GM12878 (cell line): ENCODE measurements around the gene AKT3. TPM values are rescaled to one million over a fixed set of nuclear protein-coding genes. Genes with fewer than 3 reads are reported as not detected.

Experiments used
- ATAC-seq: fragments of 200-7000 bp; cut with Tn5 transposase; 3 replicates; pipeline ENCODE4 v1.9.1; 2020; ENCODE audit warnings: mild to moderate bottlenecking, moderate library complexity
- BruUV-seq: library from RNA; stranded (reverse); fragments of 400-500 nt; replicated peaks from 2 replicates; lab custom pipeline; 2021; lab: Mats Ljungman, UMichigan
- CTCF ChIA-PET: fragments of 300-600 bp; sonication (Branson Sonifier 250); formaldehyde crosslinking; extraction: SDS; loops from one replicate; lab custom pipeline; 2021; ENCODE audit warnings: inconsistent platforms; lab: Yijun Ruan, JAX
- POLR2A ChIA-PET: fragments of 350-600 bp; formaldehyde crosslinking; extraction: SDS; loops from one replicate; lab custom pipeline; 2021; ENCODE audit warnings: inconsistent platforms; lab: Charles Lee
- RAD21 ChIA-PET: fragments of 300-600 bp; sonication (Branson Sonifier 250); formaldehyde crosslinking; loops from one replicate; lab custom pipeline; 2023; ENCODE audit warnings: antibody characterized with exemption; ENCODE audit not compliant: unreplicated experiment; lab: Charles Lee
- SMC1A ChIA-PET: fragments of 300-600 bp; sonication (Branson Sonifier 250); formaldehyde crosslinking; loops from one replicate; lab custom pipeline; 2023; ENCODE audit not compliant: unreplicated experiment, uncharacterized antibody; lab: Charles Lee
- DNase-seq: peaks from one replicate; pipeline ENCODE4 v3.0.0-alpha.2; 2011; ENCODE audit warnings: low read depth, low spot score
- FAIRE-seq: peaks from 3 replicates; lab custom pipeline; 2011; peaks lifted over from hg19 to GRCh38; lab: Jason Lieb, UNC
- H2AFZ ChIP-seq: 2 replicates; pipeline ENCODE4 v1.6.0; 2011; ENCODE audit warnings: low read depth, low read length, control low read depth; ENCODE audit not compliant: control insufficient read depth
- H3K27ac ChIP-seq: 2 replicates; pipeline ENCODE4 v1.5.1; 2011; ENCODE audit warnings: control low read depth; ENCODE audit not compliant: control insufficient read depth, insufficient read depth
- H3K27me3 ChIP-seq, 2 experiments: replicated peaks in 1 of 2; 2 replicates each; pipeline versions ENCODE4 v1.6.0 to v1.6.1; 2011; ENCODE audit warnings: low read length in 1 of 2; ENCODE audit not compliant: control insufficient read depth in 2 of 2, insufficient read depth in 2 of 2
- H3K36me3 ChIP-seq, 2 experiments: 2 replicates each; pipeline ENCODE4 v1.5.1; 2011; ENCODE audit warnings: low read length in 1 of 2; ENCODE audit not compliant: control insufficient read depth in 2 of 2, insufficient read depth in 2 of 2
- H3K4me1 ChIP-seq: 2 replicates; pipeline ENCODE4 v1.6.1; 2011; ENCODE audit warnings: mild to moderate bottlenecking, low read length, moderate library complexity, mixed read lengths; ENCODE audit not compliant: control insufficient read depth, insufficient read depth
- H3K4me2 ChIP-seq: 2 replicates; pipeline ENCODE4 v1.6.0; 2011; ENCODE audit warnings: control low read depth; ENCODE audit not compliant: control insufficient read depth, insufficient read depth
- H3K4me3 ChIP-seq: fragments of 200-600 bp; sonication (generic); 2 replicates; pipeline ENCODE4 v1.5.1; 2016
- H3K79me2 ChIP-seq: 2 replicates; pipeline ENCODE4 v1.6.0; 2011; ENCODE audit warnings: low read length; ENCODE audit not compliant: control insufficient read depth, insufficient read depth
- H3K9ac ChIP-seq: 2 replicates; pipeline ENCODE4 v1.8.0; 2011; ENCODE audit warnings: low read length, control low read depth, mixed read lengths; ENCODE audit not compliant: control insufficient read depth, insufficient read depth
- H3K9me3 ChIP-seq: replicated peaks from 3 replicates; pipeline ENCODE4 v1.5.1; 2011; ENCODE audit warnings: mild to moderate bottlenecking, low read length; ENCODE audit not compliant: control insufficient read depth, insufficient read depth
- H4K20me1 ChIP-seq: 2 replicates; pipeline ENCODE4 v1.6.0; 2011; ENCODE audit not compliant: control insufficient read depth, insufficient read depth
- CUX1 ChIP-seq: IDR thresholded peaks from 2 replicates; pipeline ENCODE4 v1.6.1; 2012; ENCODE audit warnings: improper control_type of control experiment, low read depth, low read length; ENCODE audit not compliant: insufficient replicate concordance
- E2F8 ChIP-seq: fragments of 450-650 bp; IDR thresholded peaks from 2 replicates; pipeline ENCODE4 v1.6.1; 2018; ENCODE audit warnings: mild to moderate bottlenecking, low read depth, moderate library complexity; ENCODE audit not compliant: partially characterized antibody
- FOXM1 ChIP-seq: IDR thresholded peaks from 2 replicates; pipeline ENCODE4 v1.6.1; 2012; ENCODE audit warnings: low read depth, mild to moderate bottlenecking, inconsistent platforms, low read length, moderate library complexity
- KDM1A ChIP-seq: fragments of 200-600 bp; sonication (generic); IDR thresholded peaks from 2 replicates; pipeline ENCODE4 v1.6.1; 2016; ENCODE audit warnings: borderline replicate concordance
- MTA2 ChIP-seq: fragments of 450-650 bp; IDR thresholded peaks from 2 replicates; pipeline ENCODE4 v1.6.1; 2016; ENCODE audit warnings: low read depth, mild to moderate bottlenecking, moderate library complexity
- NR2C1 ChIP-seq: fragments of 450-650 bp; IDR thresholded peaks from 2 replicates; pipeline ENCODE4 v1.6.1; 2017; ENCODE audit warnings: antibody characterized with exemption, mild to moderate bottlenecking, moderate library complexity
- PAX5 ChIP-seq: IDR thresholded peaks from 2 replicates; pipeline ENCODE4 v1.6.1; 2011; ENCODE audit warnings: low read depth, low read length, borderline replicate concordance
- PKNOX1 ChIP-seq: fragments of 450-650 bp; IDR thresholded peaks from 2 replicates; pipeline ENCODE4 v1.6.1; 2016; ENCODE audit warnings: mild to moderate bottlenecking
- PML ChIP-seq: IDR thresholded peaks from 2 replicates; pipeline ENCODE4 v1.6.1; 2012; ENCODE audit warnings: low read length, inconsistent platforms
- RELA ChIP-seq: fragments of 450-650 bp; IDR thresholded peaks from 2 replicates; pipeline ENCODE4 v1.8.0; 2014; ENCODE audit warnings: borderline replicate concordance; ENCODE audit not compliant: partially characterized antibody
- RUNX3 ChIP-seq: IDR thresholded peaks from 2 replicates; pipeline ENCODE4 v1.6.1; 2012; ENCODE audit warnings: low read length, inconsistent platforms
- SMARCA5 ChIP-seq: fragments of 450-650 bp; IDR thresholded peaks from 2 replicates; pipeline ENCODE4 v1.6.1; 2017; ENCODE audit warnings: mild to moderate bottlenecking
- STAT3 ChIP-seq: IDR thresholded peaks from 2 replicates; pipeline ENCODE4 v1.6.1; 2011; ENCODE audit warnings: low read depth, low read length, improper control_type of control experiment
- TBL1XR1 ChIP-seq: IDR thresholded peaks from 2 replicates; pipeline ENCODE4 v1.6.1; 2012; ENCODE audit warnings: low read depth, low read length, improper control_type of control experiment
- WGBS: methylation state at CpG from one replicate; pipeline ENCODE4 v1.1.6; 2016; ENCODE audit warnings: low lambda C conversion rate; ENCODE audit not compliant: insufficient replicate concordance, insufficient coverage; ENCODE audit errors: missing lambda C conversion rate; 5-methylcytosine and 5-hydroxymethylcytosine counted together
- in situ Hi-C: fragments of 300-500 bp; cut with MboI; formaldehyde crosslinking; loops from 9 replicates; pipeline ENCODE4 v1.14.3; 2018; ENCODE audit warnings: mixed read lengths
- intact Hi-C: fragments of 100-400 bp; cut with micrococcal nuclease; formaldehyde crosslinking; loops from one replicate; pipeline ENCODE4 v1.14.2; 2022; ENCODE audit not compliant: unreplicated experiment
- polyA plus RNA-seq, 11 experiments: library from polyadenylated mRNA; depleted of rRNA in 4 of 11; unstranded in 6 of 11; stranded (reverse) in 5 of 11; fragments of >200 nt; fragmentation: Nextera tagmentation in 4 of 11; fragmentation: Illumina TruSeq in 1 of 11; extraction: Ambion mirVana in 4 of 11; extraction: Trizol in 1 of 11; gene quantifications; 1 replicate in 1 of 11; 2 replicates in 10 of 11; pipeline versions ENCODE4 v1.2.1 to v1.2.3, GENCODE V29; 2011 to 2016; ENCODE audit warnings: inconsistent platforms in 2 of 11, missing spikeins in 2 of 11, low read depth in 1 of 11
- total RNA-seq, 4 experiments: library from RNA; depleted of rRNA in 3 of 4; stranded (reverse); fragments of >200 nt in 3 of 4; fragmentation: Illumina TruSeq in 1 of 4; extraction: Trizol in 1 of 4; gene quantifications; 2 replicates each; pipeline versions ENCODE4 v1.2.1 to v1.2.3, GENCODE V29; 2013 to 2021
- TF ChIP-seq, protein P1 (sequence below): IDR thresholded peaks from 2 replicates; pipeline ENCODE4 v1.6.1; 2011; ENCODE audit warnings: borderline replicate concordance, low read depth, mild to moderate bottlenecking, moderate library complexity, low read length; ENCODE audit not compliant: insufficient read depth, poor library complexity, severe bottlenecking

Gene AKT3
- total and polyA plus RNA-seq, 10 of the 15 experiments (the other 5 are each of a cell fraction or from before 2014, with no cell fraction given) = 0.03 to 0.56 (median 0.19) TPM

DNA sequence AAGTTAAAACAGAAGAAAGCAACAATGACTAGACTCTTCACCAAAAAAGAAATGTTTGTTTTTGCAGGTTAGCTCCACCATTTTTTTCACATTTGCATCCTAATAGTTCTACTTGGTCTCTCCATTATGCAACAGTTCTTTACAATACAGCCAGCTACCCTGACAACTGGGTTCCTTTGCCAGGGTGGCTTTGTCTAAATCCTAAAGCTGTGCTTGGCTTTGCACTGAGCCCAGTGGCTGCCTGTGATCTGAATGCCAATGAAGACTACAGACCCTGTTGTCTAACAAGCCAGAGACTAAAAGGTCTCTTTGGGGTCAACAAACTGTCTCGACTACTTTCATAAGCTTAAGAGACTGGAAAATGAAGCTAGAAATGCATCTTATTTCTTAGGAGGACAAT lies 112.0 kb downstream of the AKT3 start:
- DNase-seq = no peak
- 6% methylated on average over 1 of the region's 1 CpG for WGBS
- BruUV-seq = no TSS peak
- no peak overlapping the region for H3K4me3 ChIP-seq
- H4K20me1 ChIP-seq = no peaks in the 10 kb centered on the region
- no peak overlapping the region for H3K9ac ChIP-seq
- H3K4me1 ChIP-seq = no peaks in the 10 kb centered on the region
- no peak overlapping the region for H3K4me2 ChIP-seq
- POLR2A ChIA-PET = no interaction called here
- in situ Hi-C loops = no loop called here
- SMC1A ChIA-PET = interaction anchor here (0.8 to 1.6 kb wide), 3 partner anchors 13 to 28 kb away, joined by 3 to 5 read pairs (median 4); no protein-coding TSS in a partner anchor
- intact Hi-C loops = no loop called here
- H3K79me2 ChIP-seq = no peaks in the 10 kb centered on the region
- no peaks in the 10 kb centered on the region for H3K36me3 ChIP-seq
- FAIRE-seq = no peak
- CTCF ChIA-PET = interaction anchor here (0.6 to 1.9 kb wide), 3 partner anchors 10 to 670 kb away, joined by 3 to 9 read pairs (median 3); no protein-coding TSS in a partner anchor
- no peak for ATAC-seq
- no peaks in the 10 kb centered on the region for H3K27me3 ChIP-seq
- H2AFZ ChIP-seq = no peak overlapping the region
- no peaks in the 10 kb centered on the region; the same call in 2 of the 3 replicates for H3K9me3 ChIP-seq
- no peak overlapping the region for H3K27ac ChIP-seq
- RAD21 ChIA-PET = interaction anchor here (1.2 to 2.0 kb wide), 3 partner anchors 10 to 30 kb away, joined by 4 to 5 read pairs (median 5); no protein-coding TSS in a partner anchor
- no peak for TF ChIP-seq CUX1
- TF ChIP-seq SMARCA5 = no peak
- no peak for TF ChIP-seq NR2C1
- TF ChIP-seq, protein P1, sequence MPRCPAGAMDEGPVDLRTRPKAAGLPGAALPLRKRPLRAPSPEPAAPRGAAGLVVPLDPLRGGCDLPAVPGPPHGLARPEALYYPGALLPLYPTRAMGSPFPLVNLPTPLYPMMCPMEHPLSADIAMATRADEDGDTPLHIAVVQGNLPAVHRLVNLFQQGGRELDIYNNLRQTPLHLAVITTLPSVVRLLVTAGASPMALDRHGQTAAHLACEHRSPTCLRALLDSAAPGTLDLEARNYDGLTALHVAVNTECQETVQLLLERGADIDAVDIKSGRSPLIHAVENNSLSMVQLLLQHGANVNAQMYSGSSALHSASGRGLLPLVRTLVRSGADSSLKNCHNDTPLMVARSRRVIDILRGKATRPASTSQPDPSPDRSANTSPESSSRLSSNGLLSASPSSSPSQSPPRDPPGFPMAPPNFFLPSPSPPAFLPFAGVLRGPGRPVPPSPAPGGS = no peak
- TF ChIP-seq PKNOX1 = no peak
- no peak for TF ChIP-seq E2F8
- no peak for TF ChIP-seq RUNX3
- no peak for TF ChIP-seq STAT3
- TF ChIP-seq TBL1XR1 = no peak
- TF ChIP-seq PAX5 = no peak
- TF ChIP-seq KDM1A = no peak
- no peak for TF ChIP-seq PML
- TF ChIP-seq FOXM1 = no peak
- no peak for TF ChIP-seq RELA
- no peak for TF ChIP-seq MTA2
